ENCODE results near the gene PLEKHG4B. TPM values are rescaled to one million over a fixed set of nuclear protein-coding genes. Genes with fewer than 3 reads are reported as not detected.

Gene PLEKHG4B
- polyA plus RNA-seq, 1 donor (not counting 4 experiments of a cell fraction or from before 2014, with no cell fraction given) = not detected

DNA sequence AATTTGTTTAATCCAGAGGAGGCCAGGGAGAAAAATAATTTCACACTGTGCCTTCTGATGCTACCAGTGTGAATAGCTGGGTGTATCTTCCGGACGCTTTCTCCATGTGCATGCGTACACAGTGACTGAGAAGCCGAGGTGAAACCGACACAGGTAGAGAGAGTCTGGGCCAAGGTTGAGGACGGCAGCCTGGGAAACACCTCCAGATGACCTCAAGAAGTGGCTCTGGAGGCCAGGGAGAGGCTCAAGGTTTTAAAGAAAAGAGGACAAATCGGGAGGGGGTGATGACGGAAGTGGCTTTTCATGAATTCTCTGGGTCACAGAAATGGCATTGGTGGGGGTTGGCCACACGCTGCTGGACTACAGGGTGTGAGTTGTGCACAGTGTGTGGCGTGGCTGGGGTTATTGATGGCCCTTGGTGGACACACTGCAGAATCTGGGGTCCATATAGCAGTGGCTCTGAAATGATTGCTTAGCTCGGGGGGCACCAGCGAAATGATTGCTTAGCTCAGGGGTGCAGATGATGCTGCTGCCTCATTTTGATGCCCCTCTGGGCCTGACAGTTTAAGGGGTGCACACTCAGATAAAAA is 65.3 kb downstream of the PLEKHG4B start:
- dilution Hi-C loops (cut with MboI; ENCODE audit: extremely low pct_ligation_motif_present, low sequenced_read_pairs) = no loop called here
- TF ChIP-seq, protein P1, sequence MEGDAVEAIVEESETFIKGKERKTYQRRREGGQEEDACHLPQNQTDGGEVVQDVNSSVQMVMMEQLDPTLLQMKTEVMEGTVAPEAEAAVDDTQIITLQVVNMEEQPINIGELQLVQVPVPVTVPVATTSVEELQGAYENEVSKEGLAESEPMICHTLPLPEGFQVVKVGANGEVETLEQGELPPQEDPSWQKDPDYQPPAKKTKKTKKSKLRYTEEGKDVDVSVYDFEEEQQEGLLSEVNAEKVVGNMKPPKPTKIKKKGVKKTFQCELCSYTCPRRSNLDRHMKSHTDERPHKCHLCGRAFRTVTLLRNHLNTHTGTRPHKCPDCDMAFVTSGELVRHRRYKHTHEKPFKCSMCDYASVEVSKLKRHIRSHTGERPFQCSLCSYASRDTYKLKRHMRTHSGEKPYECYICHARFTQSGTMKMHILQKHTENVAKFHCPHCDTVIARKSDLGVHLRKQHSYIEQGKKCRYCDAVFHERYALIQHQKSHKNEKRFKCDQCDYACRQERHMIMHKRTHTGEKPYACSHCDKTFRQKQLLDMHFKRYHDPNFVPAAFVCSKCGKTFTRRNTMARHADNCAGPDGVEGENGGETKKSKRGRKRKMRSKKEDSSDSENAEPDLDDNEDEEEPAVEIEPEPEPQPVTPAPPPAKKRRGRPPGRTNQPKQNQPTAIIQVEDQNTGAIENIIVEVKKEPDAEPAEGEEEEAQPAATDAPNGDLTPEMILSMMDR (optimal IDR thresholded peaks at IDR 0.05 in 1 of 3, IDR thresholded peaks at IDR 0.05 in 1 of 3, conservative IDR thresholded peaks at IDR 0.05 in 1 of 3; ENCODE audit: extremely low read depth in 1 of 3, insufficient read depth in 2 of 3, low read length in 3 of 3) = no peak
- TF ChIP-seq EZH2 (IDR thresholded peaks at IDR 0.05; ENCODE audit: low read length) = no peak
- no peaks in the 10 kb centered on the region for H3K9me1 ChIP-seq (ENCODE audit: control insufficient read depth, extremely low read depth, insufficient read depth, low read length)
- no peak for FAIRE-seq
- no peaks in the 10 kb centered on the region for H3K79me2 ChIP-seq (ENCODE audit: control insufficient read depth, insufficient read depth, low read length)
- no peaks in the 10 kb centered on the region for H3K4me1 ChIP-seq (ENCODE audit: control insufficient read depth, extremely low read depth, insufficient read depth, low read length)
- H2AFZ ChIP-seq (ENCODE audit: control insufficient read depth, low read length) = no peak overlapping the region
- no peaks in the 10 kb centered on the region for H3K36me3 ChIP-seq (ENCODE audit: control insufficient read depth in 2 of 2, extremely low read depth in 1 of 2, insufficient read depth in 2 of 2, low read length in 2 of 2)
- no peaks in the 10 kb centered on the region for H3K27me3 ChIP-seq (ENCODE audit: control insufficient read depth, extremely low read depth, insufficient read depth, low read length)
- DNase-seq (ENCODE audit: low read depth, low spot score) = no peak
- H4K20me1 ChIP-seq (ENCODE audit: control insufficient read depth, extremely low read depth, insufficient read depth, low read length) = no peaks in the 10 kb centered on the region
- H3K27ac ChIP-seq (ENCODE audit: control insufficient read depth, insufficient read depth, low read length) = no peak overlapping the region
- H3K4me2 ChIP-seq (ENCODE audit: control insufficient read depth, extremely low read depth, insufficient read depth, low read depth, low read length) = no peak overlapping the region
- H3K4me3 ChIP-seq (ENCODE audit: control insufficient read depth in 2 of 3, extremely low read depth in 1 of 3, insufficient read depth in 2 of 3, low read depth in 1 of 3, low read length in 3 of 3) = no peak overlapping the region
- H3K9ac ChIP-seq (ENCODE audit: control insufficient read depth, extremely low read depth, insufficient read depth, low read length) = no peak overlapping the region
- no peaks in the 10 kb centered on the region for H3K9me3 ChIP-seq (ENCODE audit: control insufficient read depth, low read depth, low read length)

DNA sequence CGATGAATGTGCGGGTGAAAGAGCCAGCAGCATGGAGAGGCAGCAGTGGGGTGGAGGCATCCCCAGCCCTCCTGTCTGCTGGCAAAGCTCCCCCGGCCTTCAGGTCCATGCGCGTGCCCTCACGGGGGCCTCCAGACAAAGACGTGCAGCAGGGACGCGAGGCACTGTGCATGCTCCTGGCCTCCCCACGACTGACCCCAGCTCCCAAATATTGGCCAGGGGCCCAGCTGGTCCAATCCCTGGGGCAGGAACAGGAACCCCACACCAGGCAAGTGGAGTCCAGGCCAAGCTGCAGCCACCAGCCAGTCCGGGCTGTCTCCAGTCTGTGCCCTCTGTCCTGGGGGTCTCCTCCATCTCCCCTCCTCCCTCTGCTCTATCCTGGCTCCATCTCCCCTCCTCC is 65.8 kb downstream of the PLEKHG4B start:
- no peak for FAIRE-seq
- TF ChIP-seq, protein P1 (optimal IDR thresholded peaks at IDR 0.05 in 1 of 3, IDR thresholded peaks at IDR 0.05 in 1 of 3, conservative IDR thresholded peaks at IDR 0.05 in 1 of 3; ENCODE audit: extremely low read depth in 1 of 3, insufficient read depth in 2 of 3, low read length in 3 of 3) = no peak
- no peak for TF ChIP-seq EZH2 (IDR thresholded peaks at IDR 0.05; ENCODE audit: low read length)
- H3K36me3 ChIP-seq (ENCODE audit: control insufficient read depth in 2 of 2, extremely low read depth in 1 of 2, insufficient read depth in 2 of 2, low read length in 2 of 2) = no peaks in the 10 kb centered on the region

More for the DNA sequence above, 65.8 kb downstream of the PLEKHG4B start:
- Histone ChIP-seq H3K9ac (ENCODE audit: control insufficient read depth, extremely low read depth, insufficient read depth, low read length) (no peak overlapping the region), H3K9me1 (ENCODE audit: control insufficient read depth, extremely low read depth, insufficient read depth, low read length) (no peaks in the 10 kb centered on the region), H3K79me2 (ENCODE audit: control insufficient read depth, insufficient read depth, low read length) (no peaks in the 10 kb centered on the region), H3K9me3 (ENCODE audit: control insufficient read depth, low read depth, low read length) (no peaks in the 10 kb centered on the region), H3K27me3 (ENCODE audit: control insufficient read depth, extremely low read depth, insufficient read depth, low read length) (no peaks in the 10 kb centered on the region), H3K27ac (ENCODE audit: control insufficient read depth, insufficient read depth, low read length) (no peak overlapping the region), H3K4me3 (ENCODE audit: control insufficient read depth in 2 of 3, extremely low read depth in 1 of 3, insufficient read depth in 2 of 3, low read depth in 1 of 3, low read length in 3 of 3) (no peak overlapping the region), H3K4me1 (ENCODE audit: control insufficient read depth, extremely low read depth, insufficient read depth, low read length) (no peaks in the 10 kb centered on the region), H3K4me2 (ENCODE audit: control insufficient read depth, extremely low read depth, insufficient read depth, low read depth, low read length) (no peak overlapping the region), H2AFZ (ENCODE audit: control insufficient read depth, low read length) (no peak overlapping the region), H4K20me1 (ENCODE audit: control insufficient read depth, extremely low read depth, insufficient read depth, low read length) (no peaks in the 10 kb centered on the region)
- DNase-seq (ENCODE audit: low read depth, low spot score) = no peak
- dilution Hi-C loops (cut with MboI; ENCODE audit: extremely low pct_ligation_motif_present, low sequenced_read_pairs) = no loop called here

Data from keratinocyte (primary cell).